ENCODE measurements around the gene STARD6. TPM values are rescaled to one million over a fixed set of nuclear protein-coding genes. Genes with fewer than 3 reads are reported as not detected.
"Not testable (repeated sequence)": the region's sequence is repeated elsewhere in the genome, so short reads cannot be mapped to it uniquely, and the experiment has no call there.

STARD6 gene
- total RNA-seq, 4 donors from 2014 or later = not detected

- no peak overlapping the region for H3K4me3 ChIP-seq
- H3K27ac ChIP-seq = no peak overlapping the region
- DNase-seq (no peak), ATAC-seq (no peak)
- no peaks in the 10 kb centered on the region for H3K27me3 ChIP-seq
- in situ Hi-C loops (cut with MboI; ENCODE audit: low sequenced_read_pairs in 4 of 4) (no loop called here), intact Hi-C loops (cut with DNase I; ENCODE audit: low total_unique reads) (no loop called here)
- H3K4me1 ChIP-seq = no peaks in the 10 kb centered on the region
- peaks cover 0 to 4% (median 0%) of the 10 kb centered on the region in 3 donors for H3K9me3 ChIP-seq
- no peaks in the 10 kb centered on the region for H3K36me3 ChIP-seq
- TF ChIP-seq CTCF (IDR thresholded peaks at IDR 0.05 in 4 of 5, conservative IDR thresholded peaks at IDR 0.05 in 1 of 5) (no peak), POLR2A (IDR thresholded peaks at IDR 0.05) (no peak)
Observed at GRCh38 chr18:54303408-54303807, 54.2 kb downstream of the STARD6 start.

GRCh38 chr18:54298991-54299390 is 58.7 kb downstream of the STARD6 start:
- H3K4me3 ChIP-seq; ATAC-seq; intact Hi-C loops (cut with DNase I; ENCODE audit: low total_unique reads): not testable (repeated sequence)

GRCh38 chr18:54296062-54296461 is 61.6 kb downstream of the STARD6 start:
- no peak overlapping the region for H3K4me3 ChIP-seq
- H3K4me1 ChIP-seq = no peaks in the 10 kb centered on the region
- no peaks in the 10 kb centered on the region for H3K27me3 ChIP-seq
- intact Hi-C loops (cut with DNase I; ENCODE audit: low total_unique reads) (no loop called here), in situ Hi-C loops (cut with MboI; ENCODE audit: low sequenced_read_pairs in 4 of 4) (no loop called here)
- TF ChIP-seq POLR2A (IDR thresholded peaks at IDR 0.05) = no peak
- no peak for TF ChIP-seq CTCF (IDR thresholded peaks at IDR 0.05 in 4 of 5, conservative IDR thresholded peaks at IDR 0.05 in 1 of 5)
- ATAC-seq (no peak), DNase-seq (no peak)
- no peak overlapping the region for H3K27ac ChIP-seq
- H3K9me3 ChIP-seq = peaks cover 0 to 4% (median 0%) of the 10 kb centered on the region in 3 donors
- peaks cover 0 to 24% of the 10 kb centered on the region in 2 donors for H3K36me3 ChIP-seq

More at GRCh38 chr18:54298991-54299390, 58.7 kb downstream of the STARD6 start:
- DNase-seq; H3K27ac ChIP-seq; H3K9me3 ChIP-seq; in situ Hi-C loops (cut with MboI; ENCODE audit: low sequenced_read_pairs in 4 of 4); H3K27me3 ChIP-seq; H3K36me3 ChIP-seq; H3K4me1 ChIP-seq: not testable (repeated sequence)

GRCh38 chr18:54294274-54294673 is 63.4 kb downstream of the STARD6 start:
- Histone ChIP-seq H3K4me3 (no peak overlapping the region), H3K4me1 (no peaks in the 10 kb centered on the region), H3K27ac (no peak overlapping the region), H3K9me3 (no peaks in the 10 kb centered on the region), H3K27me3 (no peaks in the 10 kb centered on the region), H3K36me3 (peaks cover 0 to 35% of the 10 kb centered on the region in 2 donors)
- ATAC-seq = no peak
- in situ Hi-C loops (cut with MboI; ENCODE audit: low sequenced_read_pairs in 4 of 4) (no loop called here), intact Hi-C loops (cut with DNase I; ENCODE audit: low total_unique reads) (no loop called here)
- DNase-seq = no peak
- TF ChIP-seq CTCF (IDR thresholded peaks at IDR 0.05 in 4 of 5, conservative IDR thresholded peaks at IDR 0.05 in 1 of 5) = no peak
- no peak for TF ChIP-seq POLR2A (IDR thresholded peaks at IDR 0.05)

GRCh38 chr18:54284981-54285785 is 72.5 kb downstream of the STARD6 start:
- no peak for TF ChIP-seq POLR2A (IDR thresholded peaks at IDR 0.05)
- no peak for TF ChIP-seq CTCF (IDR thresholded peaks at IDR 0.05 in 4 of 5, conservative IDR thresholded peaks at IDR 0.05 in 1 of 5)
- Histone ChIP-seq H3K27ac (no peak overlapping the region), H3K9me3 (no peaks in the 10 kb centered on the region), H3K4me3 (no peak overlapping the region), H3K4me1 (no peaks in the 10 kb centered on the region), H3K36me3 (peaks cover 4 to 70% of the 10 kb centered on the region in 2 donors), H3K27me3 (no peaks in the 10 kb centered on the region)
- ATAC-seq (peak; percentile 63 to 93), DNase-seq (peak in 1 of 2 donors; percentile 39)
- in situ Hi-C loops (cut with MboI; ENCODE audit: low sequenced_read_pairs in 4 of 4) (no loop called here), intact Hi-C loops (cut with DNase I; ENCODE audit: low total_unique reads) (no loop called here)
